Smooth muscle cell (in vitro differentiated cells): ENCODE data around the gene CACNA1C. TPM values are rescaled to one million over a fixed set of nuclear protein-coding genes. Genes with fewer than 3 reads are reported as not detected.

Source experiments
- DNase-seq: peaks from one replicate; lab custom pipeline; 2025; ENCODE audit not compliant: unreplicated experiment; lab: John Stamatoyannopoulos, UW
- H2AFZ ChIP-seq: fragments of 200-600 bp; sonication (generic); 2 replicates; pipeline ENCODE4 v1.6.0; 2016; ENCODE audit warnings: antibody characterized with exemption, low read depth, mild to moderate bottlenecking
- H3F3A ChIP-seq: fragments of 200-600 bp; sonication (generic); 2 replicates; pipeline ENCODE4 v1.6.0; 2017; ENCODE audit warnings: antibody characterized with exemption, low read depth
- H3K27ac ChIP-seq: fragments of 200-600 bp; sonication (generic); 2 replicates; pipeline ENCODE4 v1.5.1; 2016; ENCODE audit warnings: low read depth, mild to moderate bottlenecking
- H3K27me3 ChIP-seq: fragments of 200-600 bp; sonication (generic); 2 replicates; pipeline ENCODE4 v1.6.1; 2016; ENCODE audit warnings: low read depth, mild to moderate bottlenecking
- H3K36me3 ChIP-seq: fragments of 200-600 bp; sonication (generic); 2 replicates; pipeline ENCODE4 v1.5.1; 2016; ENCODE audit warnings: low read depth
- H3K4me1 ChIP-seq: fragments of 200-600 bp; sonication (generic); 2 replicates; pipeline ENCODE4 v1.5.1; 2016; ENCODE audit warnings: low read depth
- H3K4me2 ChIP-seq: fragments of 200-600 bp; sonication (generic); 2 replicates; pipeline ENCODE4 v1.6.0; 2016; ENCODE audit warnings: mild to moderate bottlenecking
- H3K4me3 ChIP-seq: fragments of 200-600 bp; sonication (generic); 2 replicates; pipeline ENCODE4 v1.5.1; 2016; ENCODE audit warnings: mild to moderate bottlenecking
- H3K79me2 ChIP-seq: fragments of 200-600 bp; sonication (generic); 2 replicates; pipeline ENCODE4 v1.6.0; 2016; ENCODE audit warnings: low read depth, mild to moderate bottlenecking
- H3K9ac ChIP-seq: fragments of 200-600 bp; sonication (generic); 2 replicates; pipeline ENCODE4 v1.6.0; 2016; ENCODE audit warnings: low read depth
- H3K9me3 ChIP-seq: fragments of 200-600 bp; sonication (generic); replicated peaks from 2 replicates; pipeline ENCODE4 v1.5.1; 2016; ENCODE audit warnings: low read depth
- H4K20me1 ChIP-seq: fragments of 200-600 bp; sonication (generic); 2 replicates; pipeline ENCODE4 v1.6.0; 2016; ENCODE audit warnings: low read depth
- WGBS: methylation state at CpG from one replicate; pipeline ENCODE4 v1.1.7; 2016; ENCODE audit warnings: low lambda C conversion rate; 5-methylcytosine and 5-hydroxymethylcytosine counted together
- polyA plus RNA-seq: library from polyadenylated mRNA; unstranded; fragments of >200 nt; fragmentation: Nextera tagmentation; extraction: Ambion mirVana; gene quantifications from 2 replicates; pipeline ENCODE4 v1.2.1, GENCODE V29; 2016
- total RNA-seq: library from RNA; depleted of rRNA; stranded (reverse); fragments of >200 nt; gene quantifications from 2 replicates; pipeline ENCODE4 v1.2.3, GENCODE V29; 2014
- TF ChIP-seq, protein P1 (sequence below): fragments of 200-600 bp; sonication (generic); IDR thresholded peaks from 2 replicates; pipeline ENCODE4 v1.5.1; 2017; ENCODE audit warnings: borderline replicate concordance, mild to moderate bottlenecking, antibody characterized with exemption; ENCODE audit not compliant: insufficient read depth, poor library complexity, severe bottlenecking

CACNA1C gene
- total and polyA plus RNA-seq, 2 experiments from 2014 or later: 1.6 to 4.5 TPM

DNA sequence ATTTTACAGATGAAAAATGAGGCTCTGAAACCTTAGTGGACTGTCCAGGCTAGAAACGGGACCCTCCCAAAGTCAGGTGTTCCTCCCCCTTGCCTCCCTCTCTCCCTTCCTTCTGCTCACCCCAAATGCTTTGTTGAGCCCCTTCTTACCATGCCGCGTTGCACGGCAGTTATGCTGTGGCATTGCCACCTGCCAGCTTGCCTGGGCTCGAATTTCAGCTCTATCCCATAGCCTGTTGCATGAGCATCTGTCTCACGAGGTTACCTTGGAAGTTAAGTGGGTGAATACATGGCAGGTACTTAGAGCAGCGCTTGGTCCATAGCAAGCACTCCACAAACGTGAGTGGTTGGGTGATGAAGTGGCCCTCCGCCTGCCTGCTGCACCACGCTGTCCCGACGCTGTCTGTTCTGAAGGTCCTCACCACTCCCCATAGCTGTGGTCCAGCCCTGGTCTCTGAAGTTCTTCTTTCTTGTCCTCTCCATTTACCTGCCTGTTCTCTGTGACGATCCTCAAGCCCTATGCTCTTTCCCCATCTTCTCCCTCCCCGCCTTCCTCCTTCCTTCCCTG, 269.9 kb downstream of the CACNA1C start:
- no peaks in the 10 kb centered on the region for H3K9me3 ChIP-seq
- H3K27me3 ChIP-seq: no peaks in the 10 kb centered on the region
- no peaks in the 10 kb centered on the region for H3K79me2 ChIP-seq
- no peaks in the 10 kb centered on the region for H4K20me1 ChIP-seq
- no peak overlapping the region for H3K4me3 ChIP-seq
- 96% methylated on average over 14 of the region's 14 CpGs for WGBS
- no peaks in the 10 kb centered on the region for H3F3A ChIP-seq
- DNase-seq: no peak
- H3K36me3 ChIP-seq: no peaks in the 10 kb centered on the region
- no peak overlapping the region for H3K4me2 ChIP-seq
- TF ChIP-seq, protein P1, sequence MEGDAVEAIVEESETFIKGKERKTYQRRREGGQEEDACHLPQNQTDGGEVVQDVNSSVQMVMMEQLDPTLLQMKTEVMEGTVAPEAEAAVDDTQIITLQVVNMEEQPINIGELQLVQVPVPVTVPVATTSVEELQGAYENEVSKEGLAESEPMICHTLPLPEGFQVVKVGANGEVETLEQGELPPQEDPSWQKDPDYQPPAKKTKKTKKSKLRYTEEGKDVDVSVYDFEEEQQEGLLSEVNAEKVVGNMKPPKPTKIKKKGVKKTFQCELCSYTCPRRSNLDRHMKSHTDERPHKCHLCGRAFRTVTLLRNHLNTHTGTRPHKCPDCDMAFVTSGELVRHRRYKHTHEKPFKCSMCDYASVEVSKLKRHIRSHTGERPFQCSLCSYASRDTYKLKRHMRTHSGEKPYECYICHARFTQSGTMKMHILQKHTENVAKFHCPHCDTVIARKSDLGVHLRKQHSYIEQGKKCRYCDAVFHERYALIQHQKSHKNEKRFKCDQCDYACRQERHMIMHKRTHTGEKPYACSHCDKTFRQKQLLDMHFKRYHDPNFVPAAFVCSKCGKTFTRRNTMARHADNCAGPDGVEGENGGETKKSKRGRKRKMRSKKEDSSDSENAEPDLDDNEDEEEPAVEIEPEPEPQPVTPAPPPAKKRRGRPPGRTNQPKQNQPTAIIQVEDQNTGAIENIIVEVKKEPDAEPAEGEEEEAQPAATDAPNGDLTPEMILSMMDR: no peak
- no peak overlapping the region for H2AFZ ChIP-seq
- H3K27ac ChIP-seq: no peak overlapping the region
- no peak overlapping the region for H3K9ac ChIP-seq
- no peaks in the 10 kb centered on the region for H3K4me1 ChIP-seq

DNA sequence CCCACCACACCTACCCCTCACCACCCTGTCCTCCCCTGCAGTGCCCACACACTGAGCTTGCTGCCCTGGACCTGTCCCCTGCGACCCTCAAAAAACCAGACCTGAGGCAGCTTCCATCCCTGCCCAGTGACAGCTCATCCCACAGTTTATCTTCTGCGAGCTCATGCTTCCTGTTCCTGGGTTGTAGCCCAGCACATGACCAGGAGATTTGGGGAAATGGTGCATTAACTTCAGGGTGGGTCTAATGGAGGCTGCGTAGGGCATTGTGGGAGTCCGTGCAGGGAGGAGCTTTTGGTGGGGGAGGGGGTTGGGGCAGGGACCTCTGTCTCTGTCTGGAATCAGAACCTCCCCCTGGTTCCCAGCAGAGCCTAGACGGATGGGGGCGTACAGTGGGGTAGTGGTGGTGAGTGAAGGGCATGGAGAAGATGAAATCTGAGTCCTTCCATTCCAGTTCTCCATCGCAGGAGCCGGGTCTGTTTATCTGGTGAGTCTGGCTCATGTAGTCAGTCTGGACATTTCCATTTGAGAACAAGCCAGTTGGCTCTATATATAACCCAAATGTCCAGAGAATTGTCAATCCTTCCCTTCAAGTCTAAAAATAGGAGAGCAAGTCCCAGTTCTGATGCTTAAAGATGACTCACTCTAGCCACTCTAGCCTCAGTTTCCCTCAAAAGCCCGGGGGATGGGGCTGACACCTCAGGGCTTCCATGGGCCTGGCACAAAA, 270.9 kb downstream of the CACNA1C start:
- H3K27me3 ChIP-seq: no peaks in the 10 kb centered on the region

DNA sequence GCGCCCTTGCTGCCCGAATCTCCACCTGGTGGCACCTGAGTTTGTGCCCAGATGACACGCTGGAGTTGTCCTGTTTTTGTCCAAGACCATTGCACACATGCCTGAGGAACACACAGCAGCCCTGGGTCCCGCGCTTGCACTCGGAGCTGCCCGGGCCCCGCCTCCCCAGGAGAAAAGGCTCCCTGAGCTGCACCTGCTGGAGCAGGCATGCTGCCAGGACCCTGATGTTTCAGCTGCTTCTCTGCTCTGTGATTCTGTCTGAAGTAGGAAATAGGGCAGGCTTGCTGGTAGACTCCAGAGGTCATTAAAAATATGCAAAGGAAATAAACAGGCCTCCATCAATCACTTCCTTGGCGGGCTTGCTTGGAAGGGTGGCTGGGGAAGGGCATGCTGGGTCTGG, 271.6 kb downstream of the CACNA1C start:
- 98% methylated on average over 9 of the region's 9 CpGs for WGBS

More for the DNA sequence above, 270.9 kb downstream of the CACNA1C start:
- Histone ChIP-seq H3K4me2 (no peak overlapping the region), H2AFZ (no peak overlapping the region), H3K79me2 (no peaks in the 10 kb centered on the region), H3K27ac (no peak overlapping the region), H3K36me3 (no peaks in the 10 kb centered on the region), H4K20me1 (no peaks in the 10 kb centered on the region), H3K4me1 (no peaks in the 10 kb centered on the region), H3K9ac (no peak overlapping the region), H3K9me3 (no peaks in the 10 kb centered on the region), H3K4me3 (no peak overlapping the region), H3F3A (no peaks in the 10 kb centered on the region)
- 46% methylated on average over 9 of the region's 9 CpGs for WGBS
- TF ChIP-seq, protein P1: no peak
- no peak for DNase-seq

More for the DNA sequence above, 271.6 kb downstream of the CACNA1C start:
- Histone ChIP-seq H2AFZ (no peak overlapping the region), H3F3A (no peaks in the 10 kb centered on the region), H3K4me3 (no peak overlapping the region), H3K4me1 (no peaks in the 10 kb centered on the region), H3K9me3 (no peaks in the 10 kb centered on the region), H3K79me2 (no peaks in the 10 kb centered on the region), H3K4me2 (no peak overlapping the region), H4K20me1 (no peaks in the 10 kb centered on the region), H3K36me3 (no peaks in the 10 kb centered on the region), H3K9ac (no peak overlapping the region), H3K27ac (no peak overlapping the region), H3K27me3 (no peaks in the 10 kb centered on the region)
- TF ChIP-seq, protein P1: no peak
- DNase-seq: no peak
